Measurements from ENCODE around the gene HOGA1.
"Not testable (repeated sequence)": the region's sequence is repeated elsewhere in the genome, so short reads cannot be mapped to it uniquely, and the experiment has no call there.

Gene HOGA1

GRCh38 chr10:97575127-97575668, 9.0 kb upstream of the HOGA1 start:
- no peak for DNase-seq
- in situ Hi-C loops (cut with MboI; ENCODE audit: low pct_unique_long_range_greater_than_20kb, low sequenced_read_pairs) = no loop called here

GRCh38 chr10:97576487-97576886, 7.7 kb upstream of the HOGA1 start:
- in situ Hi-C loops (cut with MboI; ENCODE audit: low pct_unique_long_range_greater_than_20kb, low sequenced_read_pairs); DNase-seq: not testable (repeated sequence)

- DNase-seq = no peak
- in situ Hi-C loops (cut with MboI; ENCODE audit: low pct_unique_long_range_greater_than_20kb, low sequenced_read_pairs) = no loop called here
Measured at GRCh38 chr10:97577701-97578100, 6.5 kb upstream of the HOGA1 start.

GRCh38 chr10:97578171-97578844, 5.9 kb upstream of the HOGA1 start:
- no peak for DNase-seq
- in situ Hi-C loops (cut with MboI; ENCODE audit: low pct_unique_long_range_greater_than_20kb, low sequenced_read_pairs) = no loop called here

GRCh38 chr10:97580421-97581367, 3.5 kb upstream of the HOGA1 start:
- in situ Hi-C loops (cut with MboI; ENCODE audit: low pct_unique_long_range_greater_than_20kb, low sequenced_read_pairs) = no loop called here
- no peak for DNase-seq

GRCh38 chr10:97582169-97582568, 2.0 kb upstream of the HOGA1 start:
- DNase-seq = no peak
- in situ Hi-C loops (cut with MboI; ENCODE audit: low pct_unique_long_range_greater_than_20kb, low sequenced_read_pairs) = no loop called here

GRCh38 chr10:97583476-97583875, 713 bp upstream of the HOGA1 start:
- DNase-seq = no peak
- in situ Hi-C loops (cut with MboI; ENCODE audit: low pct_unique_long_range_greater_than_20kb, low sequenced_read_pairs) = no loop called here

GRCh38 chr10:97584798-97585438, 729 bp downstream of the HOGA1 start:
- in situ Hi-C loops (cut with MboI; ENCODE audit: low pct_unique_long_range_greater_than_20kb, low sequenced_read_pairs) = no loop called here

GRCh38 chr10:97585439-97585811, 1.2 kb downstream of the HOGA1 start:
- in situ Hi-C loops (cut with MboI; ENCODE audit: low pct_unique_long_range_greater_than_20kb, low sequenced_read_pairs) = no loop called here
- DNase-seq = no peak

More at GRCh38 chr10:97584798-97585438, 729 bp downstream of the HOGA1 start:
- no peak for DNase-seq

- DNase-seq = no peak
- in situ Hi-C loops (cut with MboI; ENCODE audit: low pct_unique_long_range_greater_than_20kb, low sequenced_read_pairs) = no loop called here
Measured at GRCh38 chr10:97587183-97587582, 3.0 kb downstream of the HOGA1 start.

GRCh38 chr10:97589479-97589878, 5.3 kb downstream of the HOGA1 start, which contains the start of gene C10orf62:
C10orf62 (plus strand) TSS chr10:97589721; CDS start chr10:97589898, 177 bp downstream.
- in situ Hi-C loops (cut with MboI; ENCODE audit: low pct_unique_long_range_greater_than_20kb, low sequenced_read_pairs) = no loop called here
- DNase-seq = no peak

GRCh38 chr10:97590082-97590747, 6.0 kb downstream of the HOGA1 start:
- no peak for DNase-seq
- in situ Hi-C loops (cut with MboI; ENCODE audit: low pct_unique_long_range_greater_than_20kb, low sequenced_read_pairs) = no loop called here

GRCh38 chr10:97590748-97591495, 6.7 kb downstream of the HOGA1 start:
- in situ Hi-C loops (cut with MboI; ENCODE audit: low pct_unique_long_range_greater_than_20kb, low sequenced_read_pairs) = no loop called here
- no peak for DNase-seq

- in situ Hi-C loops (cut with MboI; ENCODE audit: low pct_unique_long_range_greater_than_20kb, low sequenced_read_pairs) = no loop called here
- DNase-seq = no peak
Measured at GRCh38 chr10:97593421-97593820, 9.2 kb downstream of the HOGA1 start.

- DNase-seq = no peak
Measured at GRCh38 chr10:97596101-97597082, 12.2 kb downstream of the HOGA1 start.

GRCh38 chr10:97597778-97598177, 13.6 kb downstream of the HOGA1 start:
- DNase-seq = no peak
- in situ Hi-C loops (cut with MboI; ENCODE audit: low pct_unique_long_range_greater_than_20kb, low sequenced_read_pairs) = no loop called here

More at GRCh38 chr10:97596101-97597082, 12.2 kb downstream of the HOGA1 start:
- in situ Hi-C loops (cut with MboI; ENCODE audit: low pct_unique_long_range_greater_than_20kb, low sequenced_read_pairs) = no loop called here

All from KBM-7 (cell line).